ENCODE results near the gene CASS4.
A peak's percentile ranks its signal among the peaks of the same experiment; 100 is the strongest.
"Not testable (repeated sequence)": the region's sequence is repeated elsewhere in the genome, so short reads cannot be mapped to it uniquely, and the experiment has no call there.

CASS4 gene

GRCh38 chr20:56406910-56407309, 5.2 kb upstream of the CASS4 start:
- TF ChIP-seq, protein P1, sequence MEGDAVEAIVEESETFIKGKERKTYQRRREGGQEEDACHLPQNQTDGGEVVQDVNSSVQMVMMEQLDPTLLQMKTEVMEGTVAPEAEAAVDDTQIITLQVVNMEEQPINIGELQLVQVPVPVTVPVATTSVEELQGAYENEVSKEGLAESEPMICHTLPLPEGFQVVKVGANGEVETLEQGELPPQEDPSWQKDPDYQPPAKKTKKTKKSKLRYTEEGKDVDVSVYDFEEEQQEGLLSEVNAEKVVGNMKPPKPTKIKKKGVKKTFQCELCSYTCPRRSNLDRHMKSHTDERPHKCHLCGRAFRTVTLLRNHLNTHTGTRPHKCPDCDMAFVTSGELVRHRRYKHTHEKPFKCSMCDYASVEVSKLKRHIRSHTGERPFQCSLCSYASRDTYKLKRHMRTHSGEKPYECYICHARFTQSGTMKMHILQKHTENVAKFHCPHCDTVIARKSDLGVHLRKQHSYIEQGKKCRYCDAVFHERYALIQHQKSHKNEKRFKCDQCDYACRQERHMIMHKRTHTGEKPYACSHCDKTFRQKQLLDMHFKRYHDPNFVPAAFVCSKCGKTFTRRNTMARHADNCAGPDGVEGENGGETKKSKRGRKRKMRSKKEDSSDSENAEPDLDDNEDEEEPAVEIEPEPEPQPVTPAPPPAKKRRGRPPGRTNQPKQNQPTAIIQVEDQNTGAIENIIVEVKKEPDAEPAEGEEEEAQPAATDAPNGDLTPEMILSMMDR (IDR thresholded peaks at IDR 0.05): no peak
- no peak overlapping the region for H3K27ac ChIP-seq

GRCh38 chr20:56409521-56409920, 2.5 kb upstream of the CASS4 start:
- TF ChIP-seq, protein P1 (IDR thresholded peaks at IDR 0.05): no peak
- no peak for DNase-seq (ENCODE audit: low spot score)

More at GRCh38 chr20:56406910-56407309, 5.2 kb upstream of the CASS4 start:
- no peak overlapping the region for H3K4me3 ChIP-seq
- DNase-seq (ENCODE audit: low spot score): no peak

DNA sequence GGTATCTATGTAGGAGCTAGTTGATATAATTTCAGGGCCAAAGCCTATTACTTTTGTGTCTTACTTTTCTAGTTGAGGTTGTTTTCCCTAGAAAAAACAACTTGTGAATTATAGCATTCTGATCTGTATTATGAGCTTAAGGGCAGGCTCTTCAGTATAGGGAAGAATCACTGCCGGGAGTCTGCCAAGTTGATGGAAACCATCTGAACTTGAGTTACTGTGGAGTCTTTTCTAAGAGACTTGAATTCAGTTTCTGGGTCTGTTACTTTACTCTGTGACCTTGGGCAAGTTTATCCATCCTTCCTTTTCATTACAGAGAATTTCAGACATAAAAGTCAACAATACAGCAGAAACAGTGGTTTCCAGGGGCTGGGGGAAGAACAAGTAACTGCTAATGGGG, 2.1 kb upstream of the CASS4 start:
- TF ChIP-seq, protein P1 (IDR thresholded peaks at IDR 0.05): no peak
- no peak overlapping the region for H3K27ac ChIP-seq
- H3K4me3 ChIP-seq: no peak overlapping the region
- no peak for DNase-seq (ENCODE audit: low spot score)

More at GRCh38 chr20:56409521-56409920, 2.5 kb upstream of the CASS4 start:
- no peak overlapping the region for H3K4me3 ChIP-seq
- H3K27ac ChIP-seq: no peak overlapping the region

- DNase-seq (ENCODE audit: low spot score); H3K4me3 ChIP-seq: not testable (repeated sequence)
- H3K27ac ChIP-seq: peak overlapping the region in 1 of 2 donors; percentile 61
These were observed 773 bp upstream of the CASS4 start for GRCh38 chr20:56411287-56411686.

- H3K4me3 ChIP-seq: peak overlapping the region; percentile 54
- peak overlapping the region in 1 of 2 donors; percentile 61 for H3K27ac ChIP-seq
- TF ChIP-seq, protein P1 (IDR thresholded peaks at IDR 0.05): no peak
- DNase-seq (ENCODE audit: low spot score): no peak
These were observed 372 bp downstream of the CASS4 start for GRCh38 chr20:56412473-56412790.

- no peak for DNase-seq (ENCODE audit: low spot score)
- Histone ChIP-seq H3K4me3 (peak overlapping the region; percentile 54), H3K27ac (peak overlapping the region in 1 of 2 donors; percentile 61)
- TF ChIP-seq, protein P1 (IDR thresholded peaks at IDR 0.05): no peak
These were observed 889 bp downstream of the CASS4 start for GRCh38 chr20:56412949-56413348.

GRCh38 chr20:56414842-56415765, 3.0 kb downstream of the CASS4 start:
- no peak overlapping the region for H3K4me3 ChIP-seq
- no peak for DNase-seq (ENCODE audit: low spot score)
- TF ChIP-seq, protein P1 (IDR thresholded peaks at IDR 0.05): no peak
- H3K27ac ChIP-seq: no peak overlapping the region
